GM20000 (cell line): Measurements from ENCODE around the gene IGFN1.

ENCODE experiments used
- DNase-seq: peaks from one replicate; pipeline ENCODE4 v3.0.0; 2012; ENCODE audit warnings: low spot score
- CTCF ChIP-seq: IDR thresholded peaks from 2 replicates; pipeline ENCODE4 v1.5.1; 2012; ENCODE audit warnings: mild to moderate bottlenecking, control low read depth; ENCODE audit errors: extremely low read depth, missing control alignments

Gene IGFN1

GRCh38 chr1:201212461-201213055 is 21.9 kb downstream of the IGFN1 start:
- no peak for TF ChIP-seq CTCF
- no peak for DNase-seq

- no peak for TF ChIP-seq CTCF
- DNase-seq: no peak
Observed at GRCh38 chr1:201213106-201213770, 22.6 kb downstream of the IGFN1 start.

DNA sequence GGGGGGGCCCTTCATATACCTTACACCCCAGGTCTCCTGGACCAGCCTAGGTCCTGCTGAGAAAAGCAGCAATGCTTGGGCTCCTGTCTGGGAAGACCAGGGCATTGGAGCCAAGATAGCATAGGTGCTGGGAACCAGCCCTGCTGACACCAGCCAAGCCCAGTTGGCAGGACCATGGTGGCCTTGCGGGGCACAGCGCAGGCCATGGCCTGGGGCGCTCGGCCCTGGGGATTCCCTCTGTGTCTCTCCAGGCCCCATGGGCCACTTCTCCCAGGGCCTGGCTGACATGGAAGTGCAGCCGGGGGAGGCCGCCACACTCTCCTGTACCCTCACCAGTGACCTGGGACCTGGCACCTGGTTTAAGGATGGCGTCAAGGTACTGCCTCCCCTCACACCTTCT is 23.3 kb downstream of the IGFN1 start:
- no peak for TF ChIP-seq CTCF
- no peak for DNase-seq

DNA sequence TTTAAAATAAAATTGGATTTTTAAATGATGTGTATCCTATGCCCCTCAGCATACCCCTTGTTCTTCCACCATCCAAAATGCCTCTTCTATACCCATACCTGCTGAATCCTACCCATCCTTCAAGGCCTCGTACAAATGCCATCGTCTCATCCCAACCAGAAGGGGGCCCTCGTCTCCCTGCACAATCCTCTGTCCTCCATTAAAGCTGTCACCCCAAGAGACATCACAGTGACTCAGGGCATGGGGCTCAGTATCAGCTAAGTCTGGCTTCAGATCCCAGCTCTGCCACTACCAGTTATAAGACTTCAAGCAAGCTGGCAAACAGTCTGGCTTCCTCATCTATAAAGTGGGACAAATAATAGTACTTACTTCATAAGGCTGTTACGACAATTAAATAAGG is 23.8 kb downstream of the IGFN1 start:
- no peak for DNase-seq
- TF ChIP-seq CTCF: no peak

DNA sequence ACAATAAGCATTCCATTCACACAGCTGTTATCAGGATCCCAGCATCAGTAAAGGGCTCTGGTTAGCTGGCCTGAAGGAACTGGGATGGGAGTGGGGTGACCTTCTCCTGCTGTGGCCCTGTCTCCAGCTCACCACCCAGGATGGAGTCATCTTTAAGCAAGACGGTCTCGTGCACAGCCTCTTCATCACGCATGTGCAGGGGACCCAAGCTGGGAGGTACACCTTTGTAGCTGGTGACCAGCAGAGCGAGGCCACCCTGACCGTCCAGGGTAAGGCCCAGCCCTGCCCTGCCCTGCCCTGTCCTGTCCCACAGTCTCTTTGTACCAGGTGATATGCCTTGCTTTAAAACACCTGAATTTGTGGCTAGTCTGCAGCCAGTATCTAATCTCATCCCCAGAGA is 24.3 kb downstream of the IGFN1 start:
- no peak for DNase-seq
- TF ChIP-seq CTCF: no peak

DNA sequence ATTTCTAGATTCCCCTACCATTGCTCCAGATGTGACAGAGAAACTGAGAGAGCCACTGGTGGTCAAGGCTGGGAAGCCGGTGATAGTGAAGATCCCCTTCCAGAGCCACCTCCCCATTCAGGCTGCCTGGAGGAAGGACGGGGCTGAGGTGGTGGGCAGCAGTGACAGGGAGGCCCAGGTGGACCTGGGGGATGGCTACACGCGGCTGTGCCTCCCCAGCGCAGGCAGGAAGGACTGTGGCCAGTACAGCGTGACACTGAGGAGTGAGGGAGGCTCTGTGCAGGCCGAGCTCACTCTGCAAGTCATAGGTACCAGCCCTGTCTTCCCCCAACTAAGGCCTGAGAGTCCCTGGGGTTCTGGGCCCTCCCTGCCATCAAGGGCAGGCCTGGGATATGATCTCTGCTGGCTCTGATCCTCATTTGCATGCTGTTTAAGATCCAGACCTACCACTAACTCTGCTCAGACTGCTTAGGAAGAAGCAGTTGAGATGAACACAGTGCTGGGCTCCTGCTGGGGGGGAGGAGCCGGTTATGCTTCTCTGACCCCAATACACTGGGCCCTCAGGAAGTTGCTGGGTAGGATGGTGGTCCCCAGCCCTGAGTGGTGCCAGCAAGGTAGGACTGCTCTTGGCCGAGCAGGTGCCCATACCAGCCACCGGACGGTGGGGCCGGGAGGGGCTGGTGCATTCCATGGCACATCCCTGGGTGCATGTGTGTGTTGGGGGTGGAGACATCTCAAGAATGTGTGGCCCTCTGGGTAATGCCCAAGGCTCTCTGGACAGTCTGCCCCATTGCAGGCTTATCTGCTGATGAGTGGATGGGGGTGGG is 25.1 kb downstream of the IGFN1 start:
- no peak for DNase-seq
- TF ChIP-seq CTCF: no peak
